A549 treated with AZD9567 at 1 μM for 4 hours (cell line): ENCODE measurements around the gene SCAMP3. TPM values are rescaled to one million over a fixed set of nuclear protein-coding genes. Genes with fewer than 3 reads are reported as not detected.

Experiments used
- total RNA-seq: library from RNA; stranded (reverse); fragments of 200-300 nt; extraction: Qiagen RNA extraction; gene quantifications from 5 replicates; pipeline ENCODE4 v1.2.3, GENCODE V29; 2022; ENCODE audit not compliant: insufficient read depth

Gene SCAMP3
- 106 to 136 TPM (median 123 TPM) in 5 replicates for total RNA-seq

GRCh38 chr1:155261852-155262673 lies at the start of gene SCAMP3:
Gene SCAMP3 (minus strand): TSS chr1:155262360. CDS start chr1:155262151, 209 bp downstream.

DNA sequence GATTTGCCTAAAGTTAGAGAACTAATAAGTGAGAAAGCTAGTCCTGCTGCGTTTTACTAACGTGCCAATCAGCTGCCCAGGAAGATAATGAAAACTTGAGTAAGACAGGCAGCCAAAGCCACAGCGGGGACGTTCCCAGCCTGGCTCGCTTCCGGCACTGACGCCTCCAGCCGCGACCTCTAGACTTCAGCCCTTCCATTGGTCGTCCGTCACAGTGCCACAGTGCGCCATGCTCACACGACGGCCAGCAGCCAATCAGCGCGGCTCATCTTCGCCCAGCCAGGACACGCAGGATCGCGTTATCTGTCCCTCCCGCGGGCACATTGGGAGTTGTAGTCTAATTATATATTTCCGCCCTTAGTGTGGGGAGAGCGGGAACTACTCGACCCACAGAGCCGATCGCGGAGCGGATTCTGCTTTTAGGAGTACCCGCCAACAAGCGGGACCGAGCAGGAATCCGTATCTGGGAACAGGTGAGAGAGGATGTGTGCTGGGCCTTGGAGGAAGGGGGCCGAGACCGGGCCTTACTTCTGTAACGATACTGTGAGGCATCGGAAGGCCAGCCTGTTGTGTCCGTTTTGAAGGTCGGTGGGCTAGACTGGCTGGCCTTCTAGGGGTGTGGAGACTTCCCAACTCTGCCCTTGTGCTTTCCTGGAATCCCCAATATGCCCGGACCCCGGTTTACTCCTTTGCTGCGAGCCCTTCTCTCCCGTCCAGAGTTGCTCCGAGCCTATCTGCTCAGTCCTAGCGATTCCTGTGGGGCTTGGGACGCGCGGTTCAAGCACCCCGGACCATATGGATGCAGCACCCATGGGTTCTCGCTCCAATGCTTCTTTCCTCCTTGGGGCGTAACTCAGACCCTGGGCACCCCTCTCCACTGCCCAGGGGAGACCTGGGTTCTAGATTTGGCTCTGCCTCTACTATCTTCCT lies 46.6 kb upstream of the SCAMP3 start, which contains the start of gene FDPS:
FDPS (plus strand) TSS at position 374 of the 930 bp plus-strand sequence. CDS start 924 bp downstream, outside the sequence.

GRCh38 chr1:155301342-155301841 lies 39.2 kb upstream of the SCAMP3 start, which contains the start of gene PKLR:
Gene PKLR (minus strand): TSS chr1:155301438. CDS start chr1:155301395, 43 bp downstream.

GRCh38 chr1:155277070-155277901 lies 15.1 kb upstream of the SCAMP3 start, which contains the start of gene HCN3:
Gene HCN3 (plus strand): TSS chr1:155277463. CDS start chr1:155277591, 128 bp downstream.

GRCh38 chr1:155273343-155274245 lies 11.4 kb upstream of the SCAMP3 start, which contains the start of gene CLK2:
Gene CLK2 (minus strand): TSS chr1:155273504. CDS start chr1:155270977, 2,527 bp downstream.

DNA sequence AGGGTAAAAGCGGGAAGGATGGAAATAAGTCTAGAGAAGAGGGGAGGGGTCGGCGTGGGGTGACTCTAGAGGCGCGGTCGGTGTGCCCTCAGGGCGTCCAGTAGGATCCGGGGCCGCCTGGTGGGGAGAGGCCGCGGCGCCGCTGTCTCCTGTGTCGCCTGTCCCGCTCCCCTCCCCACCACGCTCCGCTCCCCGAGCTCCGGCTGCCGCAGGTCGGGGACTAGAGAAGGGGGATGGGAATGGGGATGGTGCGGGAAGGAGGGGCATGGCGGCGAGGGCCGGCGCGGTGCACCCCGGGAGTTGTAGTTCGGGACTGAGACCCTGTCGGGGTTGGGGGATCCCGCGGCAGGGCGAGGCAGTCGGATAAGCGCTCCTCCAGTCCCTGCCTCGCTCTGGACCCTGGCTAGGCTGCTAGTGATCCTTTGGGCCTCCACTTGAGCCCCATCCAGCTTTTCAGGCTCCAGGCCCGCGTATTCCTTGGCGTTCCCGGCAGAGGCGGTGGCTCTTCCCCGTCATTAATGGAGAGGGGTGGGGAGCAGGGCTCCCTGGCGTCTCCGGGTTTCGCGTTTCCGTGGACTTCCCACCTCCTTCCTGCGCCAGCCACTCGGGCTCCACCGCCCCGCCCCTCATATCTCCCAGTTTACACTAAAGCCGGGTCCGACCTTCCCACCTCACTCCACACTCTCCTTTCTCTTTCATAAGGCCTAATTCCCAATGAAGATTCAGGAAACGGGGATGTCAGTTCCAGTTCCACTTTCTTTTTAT lies 6.7 kb downstream of the SCAMP3 start, which contains the start of gene ENTREP3:
ENTREP3 (minus strand) TSS at position 241 of the 765 bp plus-strand sequence. CDS start 606 bp downstream, outside the sequence.

GRCh38 chr1:155208541-155209311 lies 53.4 kb downstream of the SCAMP3 start, which contains the start of gene MTX1:
Gene MTX1 (plus strand): TSS chr1:155208695. CDS start chr1:155208805, 110 bp downstream.

DNA sequence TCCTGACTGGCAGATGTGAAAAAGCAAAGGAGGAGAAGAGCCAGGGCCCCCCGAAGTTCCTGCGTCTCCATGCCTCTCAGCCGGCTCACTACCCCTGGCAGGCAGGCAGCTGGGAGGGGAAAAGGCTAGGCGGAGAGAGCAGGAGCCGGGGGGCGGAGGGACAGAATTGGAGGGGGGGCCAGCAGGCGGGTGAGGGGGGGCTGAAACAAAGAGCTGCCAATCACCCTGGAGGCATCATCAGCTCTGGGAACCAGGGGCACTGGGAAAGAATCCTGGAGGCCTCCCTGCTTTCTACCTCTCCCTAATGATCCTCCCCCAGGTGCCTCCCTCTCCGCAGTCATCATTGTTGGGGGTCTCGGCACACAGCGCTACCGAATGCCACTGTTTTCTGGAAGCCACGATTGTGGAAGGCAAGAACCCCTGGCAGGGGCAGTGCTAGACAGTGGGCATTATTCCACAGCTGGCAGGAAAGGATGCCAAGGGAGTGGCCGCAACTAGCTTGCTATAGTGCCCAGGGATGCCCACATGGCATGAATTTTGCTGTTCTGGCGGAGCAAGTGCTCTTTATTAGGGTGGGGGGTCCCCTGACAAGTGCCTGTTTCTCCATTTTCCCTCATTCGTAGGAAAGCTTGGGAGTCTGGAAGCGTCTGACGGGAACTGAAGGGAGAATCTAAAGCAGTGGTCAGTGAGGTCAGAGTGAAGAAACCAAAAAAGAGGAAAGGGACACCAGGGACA lies 54.2 kb downstream of the SCAMP3 start, which contains the start of gene THBS3:
THBS3 (minus strand) TSS at position 92 of the 735 bp plus-strand sequence; CDS start at position 71, 21 bp downstream.

Other genes starting within 250 kb of the SCAMP3 start
- gene DCST2, start 228.6 kb downstream of the SCAMP3 start, total RNA-seq: 0.38 to 0.88 TPM (median 0.56 TPM) in 4 of 5 replicates, not detected in the other
- not detected in 5 replicates for gene DCST1, start 228.5 kb downstream of the SCAMP3 start, total RNA-seq
- gene ADAM15, start 211.0 kb downstream of the SCAMP3 start, total RNA-seq: 55.7 to 115 TPM (median 104 TPM) in 5 replicates
- 11.3 to 14.4 TPM (median 13.2 TPM) in 5 replicates for gene EFNA4, start 198.6 kb downstream of the SCAMP3 start, total RNA-seq
- gene EFNA3, start 183.5 kb downstream of the SCAMP3 start, total RNA-seq: 7.0 to 11.0 TPM (median 7.7 TPM) in 5 replicates
- gene EFNA1, start 134.5 kb downstream of the SCAMP3 start, total RNA-seq: 23.7 to 35.1 TPM (median 30.9 TPM) in 5 replicates
- 32.9 to 44.7 TPM (median 35.7 TPM) in 5 replicates for gene SLC50A1, start 126.5 kb downstream of the SCAMP3 start, total RNA-seq
- gene DPM3, start 121.8 kb downstream of the SCAMP3 start, total RNA-seq: 71.3 to 102 TPM (median 100 TPM) in 5 replicates
- 226 to 261 TPM (median 239 TPM) in 5 replicates for gene KRTCAP2, start 89.1 kb downstream of the SCAMP3 start, total RNA-seq
- gene TRIM46, start 88.5 kb downstream of the SCAMP3 start, total RNA-seq: 1.6 to 2.4 TPM (median 2.0 TPM) in 4 of 5 replicates, not detected in the other
- gene THBS3, start 54.5 kb downstream of the SCAMP3 start, total RNA-seq: 3.3 to 11.6 TPM (median 9.6 TPM) in 5 replicates
- 71.0 to 72.9 TPM (median 72.6 TPM) in 5 replicates for gene MTX1, start 53.7 kb downstream of the SCAMP3 start, total RNA-seq
- gene ENTREP3, start 6.9 kb downstream of the SCAMP3 start, total RNA-seq: 28.4 to 32.9 TPM (median 29.7 TPM) in 5 replicates
- gene CLK2, start 11.1 kb upstream of the SCAMP3 start, total RNA-seq: 18.9 to 35.2 TPM (median 31.1 TPM) in 5 replicates
- gene HCN3, start 15.1 kb upstream of the SCAMP3 start, total RNA-seq: 1.6 to 6.1 TPM (median 5.0 TPM) in 5 replicates
- 0.02 to 0.03 TPM in 2 of 5 replicates, not detected in the others for gene PKLR, start 39.1 kb upstream of the SCAMP3 start, total RNA-seq
- 158 to 170 TPM (median 163 TPM) in 5 replicates for gene FDPS, start 46.5 kb upstream of the SCAMP3 start, total RNA-seq
- gene RUSC1, start 58.5 kb upstream of the SCAMP3 start, total RNA-seq: 40.7 to 56.9 TPM (median 56.2 TPM) in 5 replicates